Pancreas (tissue), 10 donors: ENCODE data around the gene NUBPL. TPM values are rescaled to one million over a fixed set of nuclear protein-coding genes. Genes with fewer than 3 reads are reported as not detected.
"Not testable (repeated sequence)": the region's sequence is repeated elsewhere in the genome, so short reads cannot be mapped to it uniquely, and the experiment has no call there.

ENCODE experiments used
- ATAC-seq, 4 donors: fragments of 200-7000 bp; cut with Tn5 transposase; one replicate each; pipeline versions ENCODE4 v1.8.0 to v1.9.1; 2020; ENCODE audit warnings: mild to moderate bottlenecking in 4 of 4, moderate library complexity in 4 of 4
- DNase-seq, 6 donors: peaks; one replicate each; pipeline ENCODE4 v3.0.0-alpha.2; 2020
- FAIRE-seq: peaks from 2 replicates; lab custom pipeline; 2012; peaks lifted over from hg19 to GRCh38; lab: Jason Lieb, UNC
- H3K27ac ChIP-seq, 4 donors: fragments of 200-600 bp; sonication (generic); 1 replicate in 3 of 4; 2 replicates in 1 of 4; pipeline versions ENCODE4 v1.5.0 to v1.8.0; 2020
- H3K27me3 ChIP-seq, 4 donors: fragments of 200-600 bp; one replicate each; pipeline ENCODE4 v1.8.0; 2021
- H3K36me3 ChIP-seq, 3 donors: fragments of 200-600 bp; sonication (generic) in 1 of 3; one replicate each; pipeline versions ENCODE4 v1.5.0 to v1.8.0; 2020 to 2021
- H3K4me1 ChIP-seq, 3 donors: fragments of 200-600 bp; one replicate each; pipeline ENCODE4 v1.8.0; 2021
- H3K4me3 ChIP-seq, 4 donors: fragments of 200-600 bp; sonication (generic) in 2 of 4; one replicate each; pipeline versions ENCODE4 v1.5.0 to v1.8.0; 2020 to 2021
- H3K9me3 ChIP-seq, 4 donors: fragments of 200-600 bp; one replicate each; pipeline ENCODE4 v1.8.0; 2021
- CTCF ChIP-seq, 4 donors: fragments of 200-600 bp; sonication (generic) in 3 of 4; IDR thresholded peaks; one replicate each; pipeline versions ENCODE4 v1.5.0 to v1.8.0; 2021; ENCODE audit warnings: antibody characterized with exemption in 4 of 4
- WGBS, 2 donors: extraction: QIAGEN DNeasy Blood & Tissue Kit; methylation state at CpG; one replicate each; pipeline ENCODE4 v1.1.7; 2013; 5-methylcytosine and 5-hydroxymethylcytosine counted together
- intact Hi-C, 3 donors: fragments of 100-400 bp; cut with DNase I; formaldehyde crosslinking; loops; one replicate each; pipeline versions ENCODE4 v1.11.1 to v1.14.2; 2022
- polyA plus RNA-seq, 2 donors: library from polyadenylated mRNA; stranded (reverse); fragments of 200-250 nt; gene quantifications; one replicate each; pipeline ENCODE4 v1.2.3, GENCODE V29; 2013
- total RNA-seq, 6 donors: library from RNA; stranded (reverse); fragmentation: NEBNext Ultra II Directional in 4 of 6; extraction: Animal tissue kit (Norgen Biotek cat#: 25700) in 4 of 6; gene quantifications; one replicate each; pipeline versions ENCODE4 v1.2.1 to v1.2.4, GENCODE V29; 2021 to 2023
- donor health status: healthy with polysubstance abuse.
- donor health status: DM: no; HTN: no; CAD: no; lungs with moderate emphysema.
- donor health status: DM: no; HTN: no; CAD: no.
- donor health status: control.
- donor health status: control.
- donor health status: Bipolar disorder and iron deficiency.
- donor health status: DM: yes; HTN: yes; CAD: no.
- donor health status: DM: no; HTN: no; CAD: no.
- donor health status: DM: no; HTN: no; CAD: no.
- donor health status: DM: yes; HTN: yes; CAD: no.

Gene NUBPL
- total and polyA plus RNA-seq, 8 donors: 2.1 to 7.0 (median 4.9) TPM

GRCh38 chr14:31702130-31702529 lies 140.9 kb downstream of the NUBPL start:
- no peaks in the 10 kb centered on the region for H3K9me3 ChIP-seq
- no peak for ATAC-seq
- intact Hi-C loops: no loop called here
- TF ChIP-seq CTCF (IDR thresholded peaks at IDR 0.05): no peak
- no peaks in the 10 kb centered on the region for H3K27me3 ChIP-seq
- H3K27ac ChIP-seq: no peak overlapping the region
- WGBS, 2 donors: 73 to 98% methylated on average over 2 of the region's 2 CpGs
- FAIRE-seq: no peak
- peaks cover 0 to 8% (median 0%) of the 10 kb centered on the region in 3 donors for H3K36me3 ChIP-seq
- no peak for DNase-seq
- H3K4me3 ChIP-seq: no peak overlapping the region
- H3K4me1 ChIP-seq: no peaks in the 10 kb centered on the region

GRCh38 chr14:31703056-31703455 lies 141.9 kb downstream of the NUBPL start:
- Histone ChIP-seq H3K36me3 (peaks cover 0 to 8% (median 0%) of the 10 kb centered on the region in 3 donors), H3K27me3 (no peaks in the 10 kb centered on the region), H3K27ac (no peak overlapping the region), H3K4me1 (no peaks in the 10 kb centered on the region), H3K9me3 (no peaks in the 10 kb centered on the region), H3K4me3 (no peak overlapping the region)
- intact Hi-C loops: no loop called here
- DNase-seq: no peak
- WGBS, 2 donors: 72 to 84% methylated on average over 2 of the region's 2 CpGs
- ATAC-seq: no peak
- TF ChIP-seq CTCF (IDR thresholded peaks at IDR 0.05): no peak
- FAIRE-seq: no peak

GRCh38 chr14:31705731-31706130 lies 144.5 kb downstream of the NUBPL start:
- Histone ChIP-seq H3K27me3 (no peaks in the 10 kb centered on the region), H3K27ac (no peak overlapping the region), H3K9me3 (no peaks in the 10 kb centered on the region), H3K4me3 (no peak overlapping the region), H3K4me1 (no peaks in the 10 kb centered on the region), H3K36me3 (peaks cover 0 to 8% (median 0%) of the 10 kb centered on the region in 3 donors)
- DNase-seq: peak in 1 of 6 donors; percentile 60
- FAIRE-seq: no peak
- intact Hi-C loops: no loop called here
- 84 to 94% methylated on average over 14 of the region's 14 CpGs for WGBS, 2 donors
- TF ChIP-seq CTCF (IDR thresholded peaks at IDR 0.05): no peak
- ATAC-seq: no peak

GRCh38 chr14:31708661-31709060 lies 147.5 kb downstream of the NUBPL start:
- H3K9me3 ChIP-seq, H3K36me3 ChIP-seq, H3K27ac ChIP-seq, H3K27me3 ChIP-seq, ATAC-seq, H3K4me1 ChIP-seq, FAIRE-seq, H3K4me3 ChIP-seq, DNase-seq, intact Hi-C loops: not testable (repeated sequence)
- WGBS, 2 donors: 98 to 99% methylated on average over 7 of the region's 7 CpGs

GRCh38 chr14:31712244-31713127 lies 151.3 kb downstream of the NUBPL start:
- no peaks in the 10 kb centered on the region for H3K27me3 ChIP-seq
- no peak overlapping the region for H3K4me3 ChIP-seq
- FAIRE-seq (no peak), ATAC-seq (no peak), DNase-seq (no peak)
- H3K4me1 ChIP-seq: peaks cover 0 to 7% (median 6%) of the 10 kb centered on the region in 3 donors
- no peak overlapping the region for H3K27ac ChIP-seq
- no peak for TF ChIP-seq CTCF (IDR thresholded peaks at IDR 0.05)
- H3K9me3 ChIP-seq: no peaks in the 10 kb centered on the region
- 95 to 96% methylated on average over 17 to 18 of the region's 18 CpGs for WGBS, 2 donors
- intact Hi-C loops: no loop called here
- H3K36me3 ChIP-seq: no peaks in the 10 kb centered on the region
